Osteocyte (in vitro differentiated cells): ENCODE data around the gene DOK6. TPM values are rescaled to one million over a fixed set of nuclear protein-coding genes. Genes with fewer than 3 reads are reported as not detected.

Experiments used
- DNase-seq: peaks from one replicate; pipeline ENCODE4 v3.0.0; 2021; ENCODE audit warnings: mixed read lengths; ENCODE audit not compliant: unreplicated experiment; ENCODE audit errors: extremely low spot score
- H3K27ac Mint-ChIP-seq: one replicate; pipeline ENCODE4 v1.8.0; 2021; ENCODE audit warnings: mild to moderate bottlenecking, mixed read lengths; ENCODE audit not compliant: unreplicated experiment
- H3K27me3 Mint-ChIP-seq: one replicate; pipeline ENCODE4 v1.8.0; 2021; ENCODE audit warnings: mixed read lengths; ENCODE audit not compliant: unreplicated experiment
- H3K36me3 Mint-ChIP-seq: one replicate; pipeline ENCODE4 v1.8.0; 2021; ENCODE audit warnings: mixed read lengths; ENCODE audit not compliant: unreplicated experiment
- H3K4me1 Mint-ChIP-seq: one replicate; pipeline ENCODE4 v1.8.0; 2021; ENCODE audit warnings: mixed read lengths; ENCODE audit not compliant: unreplicated experiment
- H3K4me3 Mint-ChIP-seq: one replicate; pipeline ENCODE4 v1.8.0; 2021; ENCODE audit warnings: mild to moderate bottlenecking, moderate library complexity, mixed read lengths; ENCODE audit not compliant: unreplicated experiment
- H3K9me3 Mint-ChIP-seq: one replicate; pipeline ENCODE4 v1.8.0; 2021; ENCODE audit warnings: mixed read lengths; ENCODE audit not compliant: unreplicated experiment
- total RNA-seq: library from RNA; stranded (reverse); gene quantifications from 2 replicates; pipeline ENCODE4 v1.2.1, GENCODE V29; 2021
- TF ChIP-seq, protein P1 (sequence below): fragments of 200-600 bp; sonication (generic); IDR thresholded peaks from 2 replicates; pipeline ENCODE4 v1.5.0; 2021; ENCODE audit warnings: antibody characterized with exemption, mild to moderate bottlenecking, moderate library complexity

The DOK6 gene
- total RNA-seq, 1 donor from 2014 or later, result 4.6 TPM

- H3K9me3 Mint-ChIP-seq, result no peaks in the 10 kb centered on the region
- peaks cover 55% of the 10 kb centered on the region for H3K27me3 Mint-ChIP-seq
- peaks cover 2% of the 10 kb centered on the region for H3K36me3 Mint-ChIP-seq
Observed at GRCh38 chr18:69400976-69401225, 213 bp downstream of the DOK6 start.

GRCh38 chr18:69401226-69401971 is 711 bp downstream of the DOK6 start:
- DNase-seq, result no peak

More at GRCh38 chr18:69400976-69401225, 213 bp downstream of the DOK6 start:
- TF ChIP-seq, protein P1, sequence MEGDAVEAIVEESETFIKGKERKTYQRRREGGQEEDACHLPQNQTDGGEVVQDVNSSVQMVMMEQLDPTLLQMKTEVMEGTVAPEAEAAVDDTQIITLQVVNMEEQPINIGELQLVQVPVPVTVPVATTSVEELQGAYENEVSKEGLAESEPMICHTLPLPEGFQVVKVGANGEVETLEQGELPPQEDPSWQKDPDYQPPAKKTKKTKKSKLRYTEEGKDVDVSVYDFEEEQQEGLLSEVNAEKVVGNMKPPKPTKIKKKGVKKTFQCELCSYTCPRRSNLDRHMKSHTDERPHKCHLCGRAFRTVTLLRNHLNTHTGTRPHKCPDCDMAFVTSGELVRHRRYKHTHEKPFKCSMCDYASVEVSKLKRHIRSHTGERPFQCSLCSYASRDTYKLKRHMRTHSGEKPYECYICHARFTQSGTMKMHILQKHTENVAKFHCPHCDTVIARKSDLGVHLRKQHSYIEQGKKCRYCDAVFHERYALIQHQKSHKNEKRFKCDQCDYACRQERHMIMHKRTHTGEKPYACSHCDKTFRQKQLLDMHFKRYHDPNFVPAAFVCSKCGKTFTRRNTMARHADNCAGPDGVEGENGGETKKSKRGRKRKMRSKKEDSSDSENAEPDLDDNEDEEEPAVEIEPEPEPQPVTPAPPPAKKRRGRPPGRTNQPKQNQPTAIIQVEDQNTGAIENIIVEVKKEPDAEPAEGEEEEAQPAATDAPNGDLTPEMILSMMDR, result no peak
- DNase-seq, result no peak
- H3K4me1 Mint-ChIP-seq, result peaks cover 15% of the 10 kb centered on the region
- H3K4me3 Mint-ChIP-seq, result peak overlapping the region; percentile 75
- H3K27ac Mint-ChIP-seq, result no peak overlapping the region

GRCh38 chr18:69401972-69402532 is 1.4 kb downstream of the DOK6 start:
- H3K9me3 Mint-ChIP-seq, result no peaks in the 10 kb centered on the region
- peaks cover 2% of the 10 kb centered on the region for H3K36me3 Mint-ChIP-seq
- DNase-seq, result no peak
- H3K4me1 Mint-ChIP-seq, result peaks cover 15% of the 10 kb centered on the region
- H3K27me3 Mint-ChIP-seq, result peaks cover 60% of the 10 kb centered on the region
- no peak overlapping the region for H3K27ac Mint-ChIP-seq
- TF ChIP-seq, protein P1, result no peak
- H3K4me3 Mint-ChIP-seq, result peak overlapping the region; percentile 75

More at GRCh38 chr18:69401226-69401971, 711 bp downstream of the DOK6 start:
- Mint-ChIP-seq H3K4me3 (peak overlapping the region; percentile 75), H3K27ac (no peak overlapping the region), H3K9me3 (no peaks in the 10 kb centered on the region), H3K4me1 (peaks cover 15% of the 10 kb centered on the region), H3K27me3 (peaks cover 58% of the 10 kb centered on the region), H3K36me3 (peaks cover 2% of the 10 kb centered on the region)
- TF ChIP-seq, protein P1, result no peak

- peaks cover 15% of the 10 kb centered on the region for H3K4me1 Mint-ChIP-seq
- peaks cover 2% of the 10 kb centered on the region for H3K36me3 Mint-ChIP-seq
- H3K27ac Mint-ChIP-seq, result no peak overlapping the region
- peaks cover 58% of the 10 kb centered on the region for H3K27me3 Mint-ChIP-seq
- TF ChIP-seq, protein P1, result no peak
- no peaks in the 10 kb centered on the region for H3K9me3 Mint-ChIP-seq
- H3K4me3 Mint-ChIP-seq, result peak overlapping the region; percentile 75
- no peak for DNase-seq
Observed at GRCh38 chr18:69402533-69402989, 1.9 kb downstream of the DOK6 start.

DNA sequence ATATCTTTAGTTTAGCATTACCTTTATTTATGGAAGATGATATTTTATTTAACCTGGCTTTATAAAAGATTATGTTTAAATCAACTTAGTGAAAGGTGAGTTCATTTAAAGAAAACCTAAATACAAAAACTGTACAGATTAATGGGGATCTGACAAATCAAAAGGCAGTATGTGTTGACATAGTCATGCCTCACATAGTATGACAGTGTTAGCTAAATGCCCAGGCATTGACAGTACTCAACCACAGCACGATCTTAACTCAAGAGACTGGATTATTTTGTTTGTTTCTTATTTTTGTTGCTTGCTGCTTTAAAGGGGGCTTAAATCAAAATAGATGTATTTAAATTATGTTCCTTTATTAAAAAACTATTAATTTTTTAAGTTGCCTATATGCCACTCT is 7.8 kb downstream of the DOK6 start:
- TF ChIP-seq, protein P1, result no peak
- H3K9me3 Mint-ChIP-seq, result no peaks in the 10 kb centered on the region
- no peaks in the 10 kb centered on the region for H3K36me3 Mint-ChIP-seq
- no peak overlapping the region for H3K4me3 Mint-ChIP-seq
- peaks cover 30% of the 10 kb centered on the region for H3K27me3 Mint-ChIP-seq
- DNase-seq, result no peak
- H3K27ac Mint-ChIP-seq, result no peak overlapping the region
- no peaks in the 10 kb centered on the region for H3K4me1 Mint-ChIP-seq
